OCI-LY7 (cell line): ENCODE data around the gene CDH23. TPM values are rescaled to one million over a fixed set of nuclear protein-coding genes. Genes with fewer than 3 reads are reported as not detected.

ENCODE experiments used
- BruUV-seq: library from RNA; stranded (reverse); fragments of 400-500 nt; replicated peaks from 2 replicates; lab custom pipeline; 2021; lab: Mats Ljungman, UMichigan
- CTCF ChIA-PET: fragments of 300-600 bp; sonication (Branson Sonifier 250); formaldehyde crosslinking; loops from one replicate; lab custom pipeline; 2022; ENCODE audit warnings: antibody characterized with exemption; ENCODE audit not compliant: unreplicated experiment; lab: Charles Lee
- POLR2A ChIA-PET: fragments of 300-600 bp; sonication (Branson Sonifier 250); formaldehyde crosslinking; loops from one replicate; lab custom pipeline; 2022; ENCODE audit warnings: antibody characterized with exemption; lab: Charles Lee
- DNase-seq: peaks from one replicate; pipeline ENCODE4 v3.0.0-alpha.2; 2015; ENCODE audit warnings: low spot score
- H2AFZ ChIP-seq: fragments of 200-600 bp; sonication (generic), shearing (Covaris generic); 2 replicates; pipeline ENCODE4 v1.6.1; 2014; ENCODE audit warnings: mild to moderate bottlenecking, antibody characterized with exemption, low read length, moderate library complexity
- H3K27ac ChIP-seq: fragments of 200-600 bp; sonication (generic); 2 replicates; pipeline ENCODE4 v1.5.1; 2014; ENCODE audit warnings: mixed run types, low read depth, mild to moderate bottlenecking, moderate library complexity, low read length, inconsistent platforms; ENCODE audit not compliant: poor library complexity, severe bottlenecking
- H3K36me3 ChIP-seq: fragments of 200-600 bp; sonication (generic); 2 replicates; pipeline ENCODE4 v1.6.1; 2014; ENCODE audit warnings: mild to moderate bottlenecking, antibody characterized with exemption, low read length, moderate library complexity, mixed read lengths; ENCODE audit not compliant: insufficient read depth
- H3K4me1 ChIP-seq: fragments of 200-600 bp; sonication (generic); 2 replicates; pipeline ENCODE4 v1.5.1; 2014; ENCODE audit warnings: mild to moderate bottlenecking, low read length; ENCODE audit not compliant: insufficient read depth, poor library complexity, severe bottlenecking
- H3K4me2 ChIP-seq: fragments of 200-600 bp; sonication (generic); 2 replicates; pipeline ENCODE4 v1.6.1; 2014; ENCODE audit warnings: mild to moderate bottlenecking, low read length
- H3K4me3 ChIP-seq: fragments of 200-600 bp; sonication (generic); 2 replicates; pipeline ENCODE4 v1.5.1; 2014; ENCODE audit warnings: mild to moderate bottlenecking, low read depth, low read length; ENCODE audit not compliant: poor library complexity, severe bottlenecking
- H3K79me2 ChIP-seq: fragments of 200-600 bp; sonication (generic); 2 replicates; pipeline ENCODE4 v1.6.1; 2016; ENCODE audit warnings: low read depth, mild to moderate bottlenecking, low read length, moderate library complexity, mixed read lengths; ENCODE audit not compliant: insufficient read depth
- H3K9me2 ChIP-seq: fragments of 200-600 bp; sonication (generic); 2 replicates; pipeline ENCODE4 v1.6.1; 2016; ENCODE audit warnings: mild to moderate bottlenecking, low read length, mixed read lengths; ENCODE audit not compliant: insufficient read depth
- H3K9me3 ChIP-seq: fragments of 200-600 bp; sonication (generic); 2 replicates; pipeline ENCODE4 v1.6.1; 2014; ENCODE audit warnings: mild to moderate bottlenecking, mixed run types, low read length, mixed read lengths
- H4K20me1 ChIP-seq: fragments of 200-600 bp; sonication (generic); 2 replicates; pipeline ENCODE4 v1.6.1; 2014; ENCODE audit warnings: mild to moderate bottlenecking, antibody characterized with exemption, low read length, moderate library complexity, mixed read lengths; ENCODE audit not compliant: insufficient read depth
- EZH2phosphoT487 ChIP-seq: fragments of 200-600 bp; sonication (generic); IDR thresholded peaks from 2 replicates; pipeline ENCODE4 v1.6.1; 2018; ENCODE audit warnings: low read depth, borderline replicate concordance, mild to moderate bottlenecking, mixed run types, antibody characterized with exemption, low read length, moderate library complexity, mixed read lengths
- intact Hi-C: fragments of 100-400 bp; cut with micrococcal nuclease; formaldehyde crosslinking; loops from one replicate; pipeline ENCODE4 v1.10.0; 2022; ENCODE audit not compliant: unreplicated experiment
- total RNA-seq, 2 experiments: library from RNA; depleted of rRNA in 1 of 2; stranded (reverse); fragments of >200 nt in 1 of 2; shearing (Covaris generic) in 1 of 2; gene quantifications; 2 replicates each; pipeline ENCODE4 v1.2.3, GENCODE V29; 2014 to 2022
- TF ChIP-seq, protein P1 (sequence below): fragments of 200-600 bp; sonication (generic); conservative IDR thresholded peaks from 2 replicates; pipeline ENCODE4 v1.5.1; 2014; ENCODE audit warnings: mild to moderate bottlenecking, antibody characterized with exemption, low read length, moderate library complexity, mixed read lengths

Gene CDH23
- total RNA-seq, 2 experiments from 2014 or later, result 0.92 to 9.9 TPM

DNA sequence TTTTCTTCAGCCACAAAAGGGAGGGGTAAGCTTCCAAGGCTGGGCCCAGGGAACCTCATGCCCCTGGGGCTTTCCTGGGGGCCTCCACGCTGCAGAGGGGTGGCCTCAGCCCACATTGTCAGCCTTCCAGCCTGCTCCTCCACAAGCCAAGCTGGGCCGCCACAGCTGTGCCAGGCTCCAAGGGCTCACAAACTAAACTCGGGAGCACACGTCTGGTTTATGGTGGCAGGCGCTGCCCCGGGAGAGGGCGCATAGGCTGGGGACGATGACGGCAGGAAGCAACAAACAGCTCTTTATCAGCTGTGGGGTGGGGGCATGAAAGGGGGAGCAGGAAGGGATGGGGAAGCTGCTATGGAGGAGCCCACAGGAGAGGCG is 6.3 kb upstream of the CDH23 start:
- intact Hi-C loops, result no loop called here
- no peaks in the 10 kb centered on the region for H3K9me2 ChIP-seq
- POLR2A ChIA-PET, result interaction anchor here (1.0 kb wide), 1 partner anchor 12 kb away, joined by 3 read pairs; no protein-coding TSS in a partner anchor
- no peak for TF ChIP-seq EZH2phosphoT487
- TF ChIP-seq, protein P1, sequence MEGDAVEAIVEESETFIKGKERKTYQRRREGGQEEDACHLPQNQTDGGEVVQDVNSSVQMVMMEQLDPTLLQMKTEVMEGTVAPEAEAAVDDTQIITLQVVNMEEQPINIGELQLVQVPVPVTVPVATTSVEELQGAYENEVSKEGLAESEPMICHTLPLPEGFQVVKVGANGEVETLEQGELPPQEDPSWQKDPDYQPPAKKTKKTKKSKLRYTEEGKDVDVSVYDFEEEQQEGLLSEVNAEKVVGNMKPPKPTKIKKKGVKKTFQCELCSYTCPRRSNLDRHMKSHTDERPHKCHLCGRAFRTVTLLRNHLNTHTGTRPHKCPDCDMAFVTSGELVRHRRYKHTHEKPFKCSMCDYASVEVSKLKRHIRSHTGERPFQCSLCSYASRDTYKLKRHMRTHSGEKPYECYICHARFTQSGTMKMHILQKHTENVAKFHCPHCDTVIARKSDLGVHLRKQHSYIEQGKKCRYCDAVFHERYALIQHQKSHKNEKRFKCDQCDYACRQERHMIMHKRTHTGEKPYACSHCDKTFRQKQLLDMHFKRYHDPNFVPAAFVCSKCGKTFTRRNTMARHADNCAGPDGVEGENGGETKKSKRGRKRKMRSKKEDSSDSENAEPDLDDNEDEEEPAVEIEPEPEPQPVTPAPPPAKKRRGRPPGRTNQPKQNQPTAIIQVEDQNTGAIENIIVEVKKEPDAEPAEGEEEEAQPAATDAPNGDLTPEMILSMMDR, result no peak
- H3K27ac ChIP-seq, result no peak overlapping the region
- no peak for DNase-seq
- no peaks in the 10 kb centered on the region for H3K4me1 ChIP-seq
- no TSS peak for BruUV-seq
- H3K4me3 ChIP-seq, result no peak overlapping the region
- no peaks in the 10 kb centered on the region for H3K79me2 ChIP-seq
- H3K4me2 ChIP-seq, result no peak overlapping the region
- no peaks in the 10 kb centered on the region for H3K36me3 ChIP-seq
- H3K9me3 ChIP-seq, result no peaks in the 10 kb centered on the region
- H4K20me1 ChIP-seq, result no peaks in the 10 kb centered on the region
- no peak overlapping the region for H2AFZ ChIP-seq
- CTCF ChIA-PET, result no interaction called here

DNA sequence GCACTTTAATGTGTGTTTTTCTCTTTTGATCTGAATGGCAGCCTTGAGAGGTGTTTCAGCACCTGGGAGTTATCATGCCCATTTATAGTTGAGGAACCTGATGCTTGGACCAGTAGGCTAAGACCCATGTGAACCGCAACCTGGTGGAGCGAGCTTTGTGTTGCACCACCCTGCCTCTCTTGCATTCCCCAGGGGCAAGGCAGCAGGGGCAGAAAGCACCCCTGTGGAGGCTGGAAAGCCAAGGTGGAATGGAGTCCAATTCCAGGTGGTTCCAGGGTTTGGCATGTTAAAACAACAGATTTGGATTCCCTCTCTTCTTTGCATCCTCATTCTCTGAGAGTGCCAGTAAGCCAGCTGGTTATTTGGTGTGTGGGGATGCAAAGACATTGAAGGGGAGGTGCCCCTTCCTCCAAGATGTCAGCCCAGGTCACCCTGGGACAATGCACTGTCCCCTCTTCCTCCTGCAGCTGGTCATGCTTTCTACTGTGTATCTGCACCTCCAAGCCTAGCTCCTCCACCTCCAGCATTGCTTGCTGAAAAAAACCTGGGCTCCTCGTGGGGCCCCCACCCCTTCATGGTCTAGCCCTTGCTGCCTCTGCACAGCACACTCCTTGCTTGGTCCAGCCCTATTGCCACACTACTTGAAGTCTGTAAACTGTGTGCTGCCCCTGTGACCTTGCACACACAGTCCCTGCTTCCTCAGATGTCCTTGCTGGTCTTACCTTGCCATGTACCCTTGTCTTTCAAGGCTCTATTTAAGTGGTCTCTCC is 5.6 kb upstream of the CDH23 start:
- Histone ChIP-seq H3K9me3 (no peaks in the 10 kb centered on the region), H3K4me3 (no peak overlapping the region), H4K20me1 (no peaks in the 10 kb centered on the region), H2AFZ (no peak overlapping the region), H3K4me2 (no peak overlapping the region), H3K9me2 (no peaks in the 10 kb centered on the region), H3K36me3 (no peaks in the 10 kb centered on the region), H3K4me1 (no peaks in the 10 kb centered on the region), H3K79me2 (no peaks in the 10 kb centered on the region), H3K27ac (no peak overlapping the region)
- CTCF ChIA-PET, result no interaction called here
- intact Hi-C loops, result no loop called here
- no peak for DNase-seq
- BruUV-seq, result no TSS peak
- no peak for TF ChIP-seq EZH2phosphoT487
- TF ChIP-seq, protein P1, result no peak
- POLR2A ChIA-PET, result no interaction called here

DNA sequence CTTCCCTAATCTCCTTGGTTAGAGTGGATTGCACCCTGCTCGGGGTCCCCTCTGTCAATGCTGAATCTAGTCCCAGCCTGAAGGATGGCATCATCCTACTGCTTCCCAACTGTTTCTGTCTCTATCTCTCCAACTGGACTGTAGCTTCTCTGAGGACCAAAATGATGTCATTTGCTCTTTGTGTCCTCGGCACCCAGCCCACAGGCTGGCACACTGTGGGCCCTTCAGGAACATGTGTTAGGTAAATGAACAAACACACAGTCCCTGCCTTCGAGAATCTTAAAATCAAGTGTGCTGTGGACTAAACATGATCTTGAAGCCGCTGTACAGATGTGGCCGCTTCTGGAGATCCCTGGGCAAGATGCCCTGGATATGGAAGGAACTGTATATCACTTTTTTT is 5.0 kb upstream of the CDH23 start:
- no peaks in the 10 kb centered on the region for H3K9me2 ChIP-seq
- ChIA-PET POLR2A (no interaction called here), CTCF (no interaction called here)
- no TSS peak for BruUV-seq
- no peaks in the 10 kb centered on the region for H3K36me3 ChIP-seq
- no peaks in the 10 kb centered on the region for H3K9me3 ChIP-seq
- H2AFZ ChIP-seq, result no peak overlapping the region
- H4K20me1 ChIP-seq, result no peaks in the 10 kb centered on the region
- no peaks in the 10 kb centered on the region for H3K4me1 ChIP-seq
- no peaks in the 10 kb centered on the region for H3K79me2 ChIP-seq
- no peak overlapping the region for H3K27ac ChIP-seq
- H3K4me2 ChIP-seq, result no peak overlapping the region
- no peak for DNase-seq
- TF ChIP-seq, protein P1, result no peak
- TF ChIP-seq EZH2phosphoT487, result no peak
- no peak overlapping the region for H3K4me3 ChIP-seq
- intact Hi-C loops, result no loop called here
